ENCODE data around the gene KSR1. TPM values are rescaled to one million over a fixed set of nuclear protein-coding genes. Genes with fewer than 3 reads are reported as not detected.

KSR1 gene
- total RNA-seq, 2 donors from 2014 or later = 99.9 to 142 TPM

DNA sequence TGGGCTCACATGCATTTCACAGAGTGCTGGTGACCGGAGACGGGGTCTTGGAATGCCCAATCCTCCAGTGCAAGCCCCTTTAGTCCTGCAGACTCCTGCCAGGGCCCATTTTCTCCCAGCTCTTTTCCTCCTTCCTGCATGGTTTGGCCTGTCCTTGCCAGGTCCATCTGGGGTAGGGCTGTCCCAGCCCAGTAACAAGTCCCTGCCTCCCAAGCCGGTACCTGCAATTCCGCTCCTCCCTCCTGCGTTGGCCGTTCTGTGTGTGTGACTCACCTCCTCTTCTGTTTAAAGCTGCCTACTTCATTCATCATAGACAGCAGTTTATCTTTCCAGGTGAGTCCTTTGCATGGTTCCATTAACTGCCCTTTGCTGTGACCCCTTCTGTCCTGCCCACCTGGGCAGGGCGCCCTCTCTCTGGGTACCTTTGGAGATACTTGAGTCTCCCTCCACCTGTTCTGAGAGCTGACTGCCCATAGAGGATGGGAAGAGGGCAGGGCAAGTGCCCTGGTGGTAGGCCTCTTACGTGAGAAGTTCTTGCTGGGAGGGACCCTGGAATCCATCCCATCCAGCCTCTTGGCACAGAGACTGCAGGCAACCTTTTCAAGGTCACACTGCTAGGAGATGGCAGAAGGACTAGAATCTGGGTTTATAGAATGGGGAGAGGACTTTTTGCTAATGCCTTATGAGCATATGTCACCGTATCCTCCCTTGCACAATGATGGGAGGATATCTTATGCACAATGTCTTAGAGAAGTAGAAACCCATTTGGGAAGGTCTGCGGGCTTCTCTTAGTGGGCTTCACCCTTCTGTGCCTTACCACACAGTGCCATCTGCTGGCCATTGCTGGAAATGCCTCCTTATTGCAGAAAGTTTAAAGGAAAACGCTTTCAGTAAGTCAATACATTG lies 145.1 kb downstream of the KSR1 start:
- H3K36me3 ChIP-seq (replicated peaks in 1 of 2; ENCODE audit: insufficient read depth in 1 of 2, low read depth in 2 of 2) = peaks cover 4 to 33% of the 10 kb centered on the region in 2 donors
- peak; percentile 62 for ATAC-seq
- WGBS, 2 donors = 57% methylated on average over 11 of the region's 11 CpGs

DNA sequence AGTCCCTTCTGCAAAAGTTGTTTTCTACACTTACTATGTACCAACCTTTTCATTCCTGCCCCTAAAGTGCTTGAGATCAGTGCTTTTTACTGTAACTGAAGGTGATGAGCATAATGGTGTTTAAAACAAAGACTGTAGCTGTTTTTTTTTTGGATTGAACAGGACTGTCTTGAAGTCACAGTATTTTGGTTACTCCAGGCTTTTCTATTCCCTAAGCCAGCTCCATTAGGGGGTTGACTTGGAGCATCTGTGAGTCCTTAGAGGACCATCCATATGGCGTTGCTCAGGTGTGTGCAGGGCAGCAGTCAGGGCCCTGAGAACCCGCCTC lies 145.7 kb downstream of the KSR1 start:
- H3K36me3 ChIP-seq (replicated peaks in 1 of 2; ENCODE audit: insufficient read depth in 1 of 2, low read depth in 2 of 2) = peaks cover 4 to 35% of the 10 kb centered on the region in 2 donors

More for the DNA sequence above, 145.1 kb downstream of the KSR1 start:
- no peak for TF ChIP-seq POLR2A (IDR thresholded peaks at IDR 0.05)
- TF ChIP-seq, protein P1, sequence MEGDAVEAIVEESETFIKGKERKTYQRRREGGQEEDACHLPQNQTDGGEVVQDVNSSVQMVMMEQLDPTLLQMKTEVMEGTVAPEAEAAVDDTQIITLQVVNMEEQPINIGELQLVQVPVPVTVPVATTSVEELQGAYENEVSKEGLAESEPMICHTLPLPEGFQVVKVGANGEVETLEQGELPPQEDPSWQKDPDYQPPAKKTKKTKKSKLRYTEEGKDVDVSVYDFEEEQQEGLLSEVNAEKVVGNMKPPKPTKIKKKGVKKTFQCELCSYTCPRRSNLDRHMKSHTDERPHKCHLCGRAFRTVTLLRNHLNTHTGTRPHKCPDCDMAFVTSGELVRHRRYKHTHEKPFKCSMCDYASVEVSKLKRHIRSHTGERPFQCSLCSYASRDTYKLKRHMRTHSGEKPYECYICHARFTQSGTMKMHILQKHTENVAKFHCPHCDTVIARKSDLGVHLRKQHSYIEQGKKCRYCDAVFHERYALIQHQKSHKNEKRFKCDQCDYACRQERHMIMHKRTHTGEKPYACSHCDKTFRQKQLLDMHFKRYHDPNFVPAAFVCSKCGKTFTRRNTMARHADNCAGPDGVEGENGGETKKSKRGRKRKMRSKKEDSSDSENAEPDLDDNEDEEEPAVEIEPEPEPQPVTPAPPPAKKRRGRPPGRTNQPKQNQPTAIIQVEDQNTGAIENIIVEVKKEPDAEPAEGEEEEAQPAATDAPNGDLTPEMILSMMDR (IDR thresholded peaks at IDR 0.05) = peak; percentile 86 to 94 (median 92)
- intact Hi-C loops (cut with DNase I) = loop anchor here (10.0 kb wide), 2 partner anchors 53 to 367 kb away; no protein-coding TSS in a partner anchor
- peak; percentile 83 to 91 (median 86) for DNase-seq
- Histone ChIP-seq H3K4me3 (no peak overlapping the region), H3K4me1 (peaks cover 21% of the 10 kb centered on the region), H3K27ac (peak overlapping the region in 3 of 4 donors; percentile 12 to 42 (median 17)), H3K27me3 (no peaks in the 10 kb centered on the region), H3K9me3 (no peaks in the 10 kb centered on the region)

DNA sequence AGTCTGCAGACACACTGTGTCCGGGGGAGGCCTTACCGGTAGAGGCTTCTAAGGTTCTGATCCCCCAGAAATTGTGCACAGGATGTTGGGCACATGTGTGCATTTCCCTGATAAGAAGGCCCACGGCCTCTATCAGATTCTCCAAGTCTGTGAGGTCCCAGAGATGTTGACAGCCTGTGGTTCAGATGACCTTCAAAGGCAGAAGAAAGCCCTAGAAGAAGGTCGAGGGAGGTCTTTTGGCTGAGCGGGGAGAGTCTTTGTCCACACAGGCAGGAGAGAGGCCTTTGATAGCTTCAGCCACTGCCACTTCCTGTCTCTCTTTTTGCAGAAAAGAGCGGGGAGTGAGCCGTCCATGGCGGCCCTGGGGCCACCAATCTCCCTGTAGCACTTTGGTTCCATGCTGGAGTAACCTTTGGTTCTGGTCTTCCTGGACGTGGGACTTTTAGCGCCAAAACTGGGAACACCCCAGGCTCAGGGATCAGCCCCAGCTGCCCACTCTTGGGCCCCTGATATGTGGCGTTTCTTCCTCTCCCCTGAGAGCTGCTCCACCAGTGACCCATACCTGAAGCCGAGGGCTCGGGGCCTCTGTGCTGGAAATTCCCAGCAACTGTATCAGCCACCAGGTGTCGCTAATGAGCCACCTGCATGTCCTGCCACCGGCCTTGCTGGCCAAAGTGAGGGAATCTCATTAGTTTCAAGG lies 146.6 kb downstream of the KSR1 start:
- 42 to 66% methylated on average over 10 to 15 of the region's 15 CpGs for WGBS, 2 donors
- TF ChIP-seq POLR2A (IDR thresholded peaks at IDR 0.05) = no peak
- TF ChIP-seq, protein P1 (IDR thresholded peaks at IDR 0.05) = peak; percentile 82 to 96 (median 85)
- peak overlapping the region in 2 of 4 donors; percentile 8 to 14 for H3K27ac ChIP-seq
- H3K4me3 ChIP-seq = no peak overlapping the region
- peaks cover 4 to 34% of the 10 kb centered on the region in 2 donors for H3K36me3 ChIP-seq (replicated peaks in 1 of 2; ENCODE audit: insufficient read depth in 1 of 2, low read depth in 2 of 2)
- no peaks in the 10 kb centered on the region for H3K9me3 ChIP-seq
- peak; percentile 65 for ATAC-seq
- peak; percentile 78 to 84 (median 83) for DNase-seq
- H3K27me3 ChIP-seq = no peaks in the 10 kb centered on the region
- intact Hi-C loops (cut with DNase I) = loop anchor here (10.0 kb wide), 2 partner anchors 52 to 368 kb away; no protein-coding TSS in a partner anchor
- H3K4me1 ChIP-seq = peaks cover 21% of the 10 kb centered on the region

More for the DNA sequence above, 145.7 kb downstream of the KSR1 start:
- H3K4me1 ChIP-seq = peaks cover 21% of the 10 kb centered on the region
- 32 to 44% methylated on average over 2 of the region's 2 CpGs for WGBS, 2 donors
- TF ChIP-seq POLR2A (IDR thresholded peaks at IDR 0.05) = no peak
- TF ChIP-seq, protein P1 (IDR thresholded peaks at IDR 0.05) = no peak
- DNase-seq (no peak), ATAC-seq (no peak)
- no peaks in the 10 kb centered on the region for H3K9me3 ChIP-seq
- intact Hi-C loops (cut with DNase I) = loop anchor here (10.0 kb wide), 2 partner anchors 53 to 367 kb away; no protein-coding TSS in a partner anchor
- peak overlapping the region in 1 of 4 donors; percentile 17 for H3K27ac ChIP-seq
- no peaks in the 10 kb centered on the region for H3K27me3 ChIP-seq
- no peak overlapping the region for H3K4me3 ChIP-seq

DNA sequence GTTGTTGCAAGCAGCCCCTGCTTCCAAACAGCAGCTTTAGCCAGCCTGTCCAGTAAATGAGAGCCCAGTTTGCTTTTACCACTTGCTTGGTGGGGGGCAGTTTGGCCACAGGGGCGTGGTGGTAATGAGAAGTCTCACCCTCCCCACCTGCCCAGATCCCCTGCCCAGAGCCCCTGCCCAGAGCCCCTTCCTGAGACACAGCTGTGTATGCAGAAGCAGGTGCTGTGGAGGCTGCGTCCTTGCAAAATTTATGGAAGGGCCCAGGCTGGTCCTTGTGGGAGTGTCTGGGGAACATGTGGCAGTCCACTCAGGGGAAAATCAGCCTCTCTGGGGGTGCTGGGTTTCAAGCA lies 147.1 kb downstream of the KSR1 start:
- Histone ChIP-seq H3K4me3 (no peak overlapping the region), H3K36me3 (replicated peaks in 1 of 2; ENCODE audit: insufficient read depth in 1 of 2, low read depth in 2 of 2) (peaks cover 4 to 37% of the 10 kb centered on the region in 2 donors), H3K27me3 (no peaks in the 10 kb centered on the region), H3K4me1 (peaks cover 21% of the 10 kb centered on the region), H3K9me3 (no peaks in the 10 kb centered on the region), H3K27ac (peak overlapping the region in 1 of 4 donors; percentile 14)
- DNase-seq (no peak), ATAC-seq (no peak)
- intact Hi-C loops (cut with DNase I) = loop anchor here (10.0 kb wide), 2 partner anchors 51 to 369 kb away; no protein-coding TSS in a partner anchor
- TF ChIP-seq, protein P1 (IDR thresholded peaks at IDR 0.05) = no peak
- no peak for TF ChIP-seq POLR2A (IDR thresholded peaks at IDR 0.05)
- 73 to 86% methylated on average over 1 to 2 of the region's 2 CpGs for WGBS, 2 donors
